ENCODE results near the gene SPRYD3.

Gene SPRYD3

DNA sequence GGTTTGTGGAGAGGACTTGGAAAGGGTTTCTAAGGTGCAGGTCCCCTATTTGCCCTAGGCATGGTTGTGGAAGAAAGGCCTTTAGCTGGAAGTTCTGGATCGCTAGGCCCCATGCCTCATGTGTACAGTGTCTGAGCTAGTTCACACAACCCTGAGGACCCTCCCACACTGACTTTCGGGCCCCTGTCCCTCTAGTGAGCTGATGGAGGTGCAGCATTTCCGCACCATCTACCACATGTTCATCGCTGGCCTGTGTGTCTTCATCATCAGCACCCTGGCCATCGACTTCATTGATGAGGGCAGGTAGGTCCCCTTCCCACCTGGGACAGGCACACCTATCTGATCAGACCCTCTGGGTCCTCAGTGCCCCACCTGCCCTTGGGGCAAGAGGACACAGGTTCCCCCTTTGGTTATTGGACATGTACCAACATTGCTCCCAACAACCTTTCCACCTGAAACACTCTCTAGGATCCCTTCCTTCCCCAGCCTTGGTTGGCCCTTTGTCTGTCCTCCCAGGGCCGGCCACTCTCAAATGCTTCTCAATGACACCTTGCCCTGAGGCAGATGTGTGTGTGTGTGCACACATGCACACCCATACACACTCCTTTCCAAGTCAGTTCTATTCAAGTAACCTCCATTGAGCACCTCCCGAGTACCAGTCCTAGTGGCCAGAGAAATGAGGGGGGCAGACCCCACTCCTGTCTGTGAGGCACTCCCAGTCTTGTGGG, 26.7 kb upstream of the SPRYD3 start:
- H3K27ac Mint-ChIP-seq, result no peak overlapping the region
- no peaks in the 10 kb centered on the region for H3K9me3 Mint-ChIP-seq
- no peak overlapping the region for H3K4me3 Mint-ChIP-seq
- peaks cover 28% of the 10 kb centered on the region for H3K4me1 Mint-ChIP-seq
- H3K36me3 Mint-ChIP-seq, result no peaks in the 10 kb centered on the region
- H3K27me3 Mint-ChIP-seq, result no peaks in the 10 kb centered on the region
- ATAC-seq, result no peak

- Mint-ChIP-seq H3K4me1 (peaks cover 28% of the 10 kb centered on the region), H3K4me3 (no peak overlapping the region), H3K27me3 (no peaks in the 10 kb centered on the region), H3K9me3 (no peaks in the 10 kb centered on the region), H3K36me3 (no peaks in the 10 kb centered on the region), H3K27ac (no peak overlapping the region)
- no peak for ATAC-seq
Measured at GRCh38 chr12:53105256-53105655, 26.1 kb upstream of the SPRYD3 start.

GRCh38 chr12:53103860-53104305, 24.7 kb upstream of the SPRYD3 start:
- Mint-ChIP-seq H3K27me3 (no peaks in the 10 kb centered on the region), H3K9me3 (no peaks in the 10 kb centered on the region), H3K4me1 (peaks cover 34% of the 10 kb centered on the region), H3K27ac (peak overlapping the region; percentile 65), H3K36me3 (no peaks in the 10 kb centered on the region), H3K4me3 (no peak overlapping the region)
- peak; percentile 60 for ATAC-seq

- no peak within 1 kb of the TSS for H3K4me3 Mint-ChIP-seq
- peak; percentile 81 for ATAC-seq
- H3K27me3 Mint-ChIP-seq, result no peaks in the 10 kb centered on the region
- peaks cover 41% of the 10 kb centered on the region for H3K4me1 Mint-ChIP-seq
- H3K27ac Mint-ChIP-seq, result peak within 1 kb of the TSS; percentile 76
- no peaks in the 10 kb centered on the region for H3K9me3 Mint-ChIP-seq
- H3K36me3 Mint-ChIP-seq, result no peaks in the 10 kb centered on the region
Measured at GRCh38 chr12:53102883-53103807, 24.0 kb upstream of the SPRYD3 start, which contains the start of gene SOAT2. Gene SOAT2, plus strand, starts transcription at chr12:53103486. Its CDS starts 92 bp downstream, at chr12:53103578.

DNA sequence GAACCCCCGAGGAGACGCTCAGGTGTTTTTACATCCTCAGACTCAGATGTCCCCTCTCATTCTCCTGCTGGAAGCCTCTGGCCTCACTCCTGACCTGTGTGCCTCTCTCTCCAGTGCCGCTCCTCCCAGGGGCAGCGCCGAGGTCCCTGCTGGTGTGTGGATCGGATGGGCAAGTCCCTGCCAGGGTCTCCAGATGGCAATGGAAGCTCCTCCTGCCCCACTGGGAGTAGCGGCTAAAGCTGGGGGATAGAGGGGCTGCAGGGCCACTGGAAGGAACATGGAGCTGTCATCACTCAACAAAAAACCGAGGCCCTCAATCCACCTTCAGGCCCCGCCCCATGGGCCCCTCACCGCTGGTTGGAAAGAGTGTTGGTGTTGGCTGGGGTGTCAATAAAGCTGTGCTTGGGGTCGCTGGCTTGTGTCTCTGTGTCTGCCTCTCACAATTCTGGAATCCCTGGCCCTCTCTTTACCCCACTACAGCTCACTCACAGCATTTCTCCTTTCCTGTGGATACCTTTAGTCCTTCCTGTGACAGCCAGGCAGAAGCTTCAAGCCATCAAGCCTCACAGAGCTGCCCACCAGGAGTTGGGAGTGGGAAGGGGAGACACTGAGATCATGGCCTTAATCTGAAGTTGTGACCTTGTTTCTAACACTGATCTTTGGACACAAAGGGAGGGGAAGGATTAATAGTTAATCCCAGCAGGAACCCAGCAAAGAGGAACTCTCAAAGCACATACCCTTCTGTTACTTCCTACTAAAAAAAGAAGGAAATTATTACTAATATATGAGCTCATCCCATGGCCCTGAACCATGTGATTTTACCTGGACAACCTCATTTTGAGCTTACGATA, 23.0 kb upstream of the SPRYD3 start:
- ATAC-seq, result no peak
- H3K36me3 Mint-ChIP-seq, result no peaks in the 10 kb centered on the region
- peaks cover 4% of the 10 kb centered on the region for H3K27me3 Mint-ChIP-seq
- peak overlapping the region; percentile 76 for H3K27ac Mint-ChIP-seq
- peaks cover 50% of the 10 kb centered on the region for H3K4me1 Mint-ChIP-seq
- no peak overlapping the region for H3K4me3 Mint-ChIP-seq
- H3K9me3 Mint-ChIP-seq, result no peaks in the 10 kb centered on the region

DNA sequence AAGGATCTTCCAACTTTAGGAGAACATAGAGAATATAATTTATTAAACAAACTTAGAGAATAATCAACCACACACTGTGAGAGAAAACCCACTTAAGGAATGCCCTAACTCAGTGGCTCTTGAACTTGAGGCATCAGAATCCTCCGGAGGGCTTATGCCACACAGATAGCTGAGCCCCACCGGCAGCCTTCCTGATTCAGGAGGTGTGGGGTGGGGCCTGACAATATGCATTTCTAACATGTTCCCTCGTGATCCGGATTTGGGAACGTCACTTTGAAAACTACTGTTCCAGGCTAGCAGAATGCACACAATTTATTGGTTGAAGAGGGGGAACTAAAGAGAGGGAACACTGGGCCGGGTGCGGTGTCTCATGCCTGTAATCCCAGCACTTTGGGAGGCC, 22.1 kb upstream of the SPRYD3 start:
- H3K27me3 Mint-ChIP-seq, result peaks cover 13% of the 10 kb centered on the region
- H3K27ac Mint-ChIP-seq, result no peak overlapping the region
- H3K36me3 Mint-ChIP-seq, result no peaks in the 10 kb centered on the region
- H3K4me3 Mint-ChIP-seq, result no peak overlapping the region
- no peak for ATAC-seq
- no peaks in the 10 kb centered on the region for H3K9me3 Mint-ChIP-seq
- peaks cover 55% of the 10 kb centered on the region for H3K4me1 Mint-ChIP-seq

DNA sequence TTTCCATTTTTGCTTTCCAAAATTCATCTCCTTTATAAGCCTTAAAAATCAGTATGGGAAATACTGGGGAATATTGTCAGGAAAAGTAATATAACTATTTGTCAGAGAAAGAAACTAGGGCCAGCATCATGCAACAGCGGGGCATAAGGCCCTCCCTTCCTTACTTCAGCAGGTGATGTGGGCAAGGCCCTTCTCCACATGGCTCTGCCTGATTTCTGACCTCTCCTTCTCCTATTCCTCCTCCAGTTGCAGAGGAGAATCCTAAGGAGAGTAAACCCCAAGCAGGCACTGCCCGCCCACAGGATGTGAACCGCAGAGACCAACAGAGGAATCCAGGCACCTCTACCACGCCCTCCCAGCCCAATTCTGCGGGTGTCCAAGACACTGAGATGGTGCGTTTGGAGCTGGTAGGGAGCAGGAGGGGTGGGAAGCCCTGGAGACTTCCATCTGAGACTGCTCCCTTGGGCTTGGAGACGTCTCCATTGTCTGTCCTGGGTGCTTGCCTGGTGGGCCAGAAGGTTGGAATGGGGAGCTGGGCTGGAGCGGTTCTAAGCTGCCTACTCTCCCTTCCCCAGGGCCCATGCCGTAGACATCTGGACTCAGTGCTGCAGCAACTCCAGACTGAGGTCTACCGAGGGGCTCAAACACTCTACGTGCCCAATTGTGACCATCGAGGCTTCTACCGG, 21.4 kb upstream of the SPRYD3 start:
- H3K27ac Mint-ChIP-seq, result no peak overlapping the region
- H3K9me3 Mint-ChIP-seq, result no peaks in the 10 kb centered on the region
- peaks cover 15% of the 10 kb centered on the region for H3K27me3 Mint-ChIP-seq
- ATAC-seq, result no peak
- H3K4me3 Mint-ChIP-seq, result no peak overlapping the region
- peaks cover 55% of the 10 kb centered on the region for H3K4me1 Mint-ChIP-seq
- no peaks in the 10 kb centered on the region for H3K36me3 Mint-ChIP-seq

DNA sequence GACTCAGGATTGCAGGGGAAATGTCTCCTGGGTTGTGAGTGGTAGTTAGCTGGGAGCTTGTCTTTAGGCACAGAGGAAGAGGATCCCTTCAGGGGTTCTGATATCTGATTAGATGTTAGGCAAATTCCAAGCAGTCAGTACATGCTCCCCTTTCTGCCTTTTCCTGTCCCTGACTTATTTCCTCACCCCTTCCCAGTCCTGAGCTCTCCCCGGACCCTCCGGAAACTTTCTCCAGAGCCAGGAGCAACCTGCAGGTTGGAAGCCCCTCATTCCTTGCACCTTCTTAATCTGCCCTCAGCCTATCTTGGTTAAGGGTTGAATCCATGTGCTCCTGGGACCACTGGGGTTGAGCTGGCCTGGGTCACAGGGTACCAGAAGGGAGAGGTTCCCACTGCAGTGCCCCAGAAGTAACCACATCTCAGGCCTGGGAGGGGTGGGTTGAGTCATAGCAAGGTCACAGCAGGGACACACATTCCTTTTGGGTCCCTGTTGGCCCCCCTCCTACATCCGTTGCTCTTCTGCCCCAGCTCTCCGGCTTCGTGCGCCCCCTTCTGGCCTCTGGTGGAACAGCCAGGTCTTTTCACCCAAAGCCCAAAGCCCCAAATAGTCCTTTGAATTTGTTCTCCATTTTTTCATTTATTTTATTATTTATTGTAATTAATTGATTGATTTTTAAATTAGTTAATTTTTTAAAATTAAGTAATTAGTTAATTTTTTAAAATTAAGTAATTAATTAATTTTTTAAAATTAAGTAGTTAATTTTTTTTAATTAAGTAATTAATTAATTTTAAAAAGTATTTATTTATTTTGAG, 20.1 kb upstream of the SPRYD3 start:
- no peak overlapping the region for H3K27ac Mint-ChIP-seq
- no peak overlapping the region for H3K4me3 Mint-ChIP-seq
- H3K9me3 Mint-ChIP-seq, result no peaks in the 10 kb centered on the region
- H3K4me1 Mint-ChIP-seq, result peaks cover 51% of the 10 kb centered on the region
- H3K36me3 Mint-ChIP-seq, result no peaks in the 10 kb centered on the region
- H3K27me3 Mint-ChIP-seq, result peaks cover 15% of the 10 kb centered on the region
- ATAC-seq, result peak; percentile 47

DNA sequence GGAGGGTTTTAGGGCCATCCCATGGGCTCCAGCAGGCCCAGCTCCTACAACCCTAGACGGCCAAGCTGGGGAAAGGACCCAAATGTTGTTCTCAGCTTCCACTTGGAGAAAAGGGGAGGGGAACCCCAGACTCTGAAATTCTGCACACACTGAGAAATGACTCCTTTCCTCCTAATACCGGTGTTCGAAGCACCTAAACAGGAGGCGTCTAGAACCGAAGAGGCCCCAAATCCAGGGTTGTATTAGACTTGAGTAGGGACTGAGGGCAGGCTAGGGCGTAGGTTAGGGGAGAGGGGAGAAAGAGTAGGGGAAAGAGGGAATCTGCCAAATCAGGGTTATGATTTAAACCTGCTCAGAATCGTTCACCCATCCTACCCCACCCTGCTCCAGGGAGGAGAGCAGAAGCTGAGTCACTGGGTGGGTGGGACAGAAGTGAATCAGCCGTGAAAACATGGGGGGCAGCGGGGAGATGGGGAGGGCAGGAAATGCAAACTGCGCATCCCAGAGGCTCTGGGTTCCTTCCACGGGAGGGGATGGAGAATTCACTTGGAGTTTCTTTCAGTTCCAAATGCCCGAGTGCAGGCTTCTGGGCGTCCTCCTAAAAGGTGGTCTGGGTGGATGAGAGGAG, 19.3 kb upstream of the SPRYD3 start:
- H3K4me1 Mint-ChIP-seq, result peaks cover 43% of the 10 kb centered on the region
- peak overlapping the region; percentile 44 for H3K27ac Mint-ChIP-seq
- no peaks in the 10 kb centered on the region for H3K36me3 Mint-ChIP-seq
- ATAC-seq, result no peak
- H3K9me3 Mint-ChIP-seq, result no peaks in the 10 kb centered on the region
- H3K4me3 Mint-ChIP-seq, result peak overlapping the region; percentile 69
- H3K27me3 Mint-ChIP-seq, result peaks cover 15% of the 10 kb centered on the region

- peak within 1 kb of the TSS; percentile 44 for H3K27ac Mint-ChIP-seq
- H3K4me1 Mint-ChIP-seq, result peaks cover 36% of the 10 kb centered on the region
- peaks cover 15% of the 10 kb centered on the region for H3K27me3 Mint-ChIP-seq
- H3K4me3 Mint-ChIP-seq, result peak within 1 kb of the TSS; percentile 69
- no peaks in the 10 kb centered on the region for H3K36me3 Mint-ChIP-seq
- peak; percentile 75 for ATAC-seq
- no peaks in the 10 kb centered on the region for H3K9me3 Mint-ChIP-seq
Measured at GRCh38 chr12:53097564-53098353, 18.6 kb upstream of the SPRYD3 start, which contains the start of gene IGFBP6. Gene IGFBP6, plus strand, starts transcription at chr12:53097667. Its CDS starts 51 bp downstream, at chr12:53097718.

- Mint-ChIP-seq H3K27me3 (peaks cover 15% of the 10 kb centered on the region), H3K9me3 (no peaks in the 10 kb centered on the region), H3K36me3 (no peaks in the 10 kb centered on the region), H3K4me1 (peaks cover 30% of the 10 kb centered on the region), H3K27ac (peak overlapping the region; percentile 44), H3K4me3 (peak overlapping the region; percentile 69)
- ATAC-seq, result no peak
Measured at GRCh38 chr12:53097207-53097563, 18.0 kb upstream of the SPRYD3 start.

DNA sequence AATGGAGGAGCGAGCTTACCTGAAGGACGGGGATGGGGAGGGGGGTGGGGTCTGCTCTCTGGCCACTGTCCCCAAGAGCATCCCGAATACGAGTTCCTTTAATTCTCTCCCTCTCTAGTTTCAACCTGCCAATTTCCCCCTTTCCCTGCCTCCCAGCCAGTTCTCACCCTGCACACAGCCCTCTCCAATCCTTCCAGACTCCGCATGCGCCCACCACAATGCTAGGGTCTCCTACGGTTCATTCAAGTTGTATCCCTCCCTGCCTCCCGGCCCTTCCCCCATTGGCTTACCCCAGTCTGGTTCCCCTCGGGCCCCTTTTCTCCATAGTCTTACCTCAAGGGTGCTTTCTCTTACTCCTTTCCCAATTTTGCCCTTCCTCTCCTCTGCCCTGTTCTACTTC, 17.6 kb upstream of the SPRYD3 start:
- H3K27ac Mint-ChIP-seq, result peak overlapping the region; percentile 44
- ATAC-seq, result no peak
- H3K27me3 Mint-ChIP-seq, result peaks cover 18% of the 10 kb centered on the region

More for the DNA sequence above, 17.6 kb upstream of the SPRYD3 start:
- Mint-ChIP-seq H3K4me3 (peak overlapping the region; percentile 69), H3K9me3 (no peaks in the 10 kb centered on the region), H3K4me1 (peaks cover 27% of the 10 kb centered on the region), H3K36me3 (no peaks in the 10 kb centered on the region)

Data from stimulated activated memory B cell treated with anti-CD40 and anti-IgM and Interleukin-4, amounts not matched to agents 10 μg/mL and 1 μg/mL and 100 μg/mL, for 72 hours (primary cell).